GM12801 (cell line): Measurements from ENCODE around the gene PTMA.

Experiments
- CTCF ChIP-seq: IDR thresholded peaks from one replicate; pipeline ENCODE4 v1.5.1; 2011; ENCODE audit warnings: control low read depth; ENCODE audit not compliant: insufficient read length; ENCODE audit errors: extremely low read depth

The PTMA gene

GRCh38 chr2:231720987-231721966 is 13.0 kb downstream of the PTMA start:
- TF ChIP-seq CTCF, result no peak

GRCh38 chr2:231722721-231723307 is 14.5 kb downstream of the PTMA start:
- no peak for TF ChIP-seq CTCF

DNA sequence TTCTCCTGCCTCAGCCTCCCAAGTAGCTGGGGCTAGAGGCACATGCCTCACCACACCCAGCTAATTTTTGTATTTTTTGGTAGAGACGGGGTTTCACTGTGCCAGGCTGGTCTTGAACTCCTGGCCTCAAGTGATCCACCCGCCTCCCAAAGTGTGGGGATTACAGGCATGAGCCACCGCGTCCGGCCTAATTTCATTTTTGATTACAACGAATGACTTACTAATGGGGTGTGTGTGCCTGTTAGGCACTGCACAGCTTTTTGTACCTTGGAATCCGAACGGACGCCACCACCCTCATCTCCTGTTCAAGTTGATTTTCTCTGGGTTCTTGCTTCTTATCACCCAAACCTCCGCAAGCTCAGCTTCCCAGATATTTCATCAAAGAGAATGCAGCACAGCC is 17.2 kb downstream of the PTMA start:
- TF ChIP-seq CTCF, result no peak

DNA sequence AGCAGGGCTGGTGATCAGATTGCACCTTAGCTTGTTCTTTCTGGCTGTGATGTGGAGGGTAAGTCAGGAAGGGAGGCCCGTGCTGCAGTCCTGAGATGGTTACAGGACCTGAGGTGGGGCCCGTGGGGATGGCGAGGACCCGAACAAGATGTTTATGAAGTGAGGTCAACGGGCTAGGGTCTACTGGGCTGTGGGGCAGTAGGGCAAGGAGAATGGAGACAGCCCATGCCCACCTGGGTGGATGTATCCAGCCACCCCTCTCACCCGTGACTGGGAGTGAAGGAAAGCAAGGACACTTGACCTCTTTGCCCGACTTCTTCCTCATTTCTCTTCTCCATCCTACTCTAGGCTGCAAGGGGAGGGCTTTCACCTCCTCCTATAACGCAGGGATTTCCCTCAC is 18.0 kb downstream of the PTMA start:
- no peak for TF ChIP-seq CTCF

- no peak for TF ChIP-seq CTCF
Measured at GRCh38 chr2:231727621-231728020, 19.3 kb downstream of the PTMA start.

DNA sequence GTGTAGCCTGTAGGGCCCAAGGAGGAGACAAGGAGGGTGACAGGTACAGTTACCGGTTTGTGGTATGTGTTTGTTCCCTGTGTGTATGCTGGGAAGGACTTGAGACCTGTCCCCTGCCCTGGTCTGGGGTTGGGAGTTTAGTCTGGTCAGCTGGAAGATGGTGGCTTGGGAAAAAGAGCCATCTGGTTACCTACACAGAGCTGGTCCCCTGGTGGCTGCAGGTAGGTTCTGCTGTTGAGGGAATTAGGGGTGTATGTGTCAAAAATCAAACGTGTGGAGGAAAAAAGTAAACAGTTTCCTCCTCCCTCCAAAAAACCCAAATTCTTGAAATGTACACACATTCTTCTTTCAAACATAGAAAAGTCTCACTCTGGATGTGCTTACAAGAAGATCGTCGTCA is 24.3 kb downstream of the PTMA start:
- TF ChIP-seq CTCF, result no peak

DNA sequence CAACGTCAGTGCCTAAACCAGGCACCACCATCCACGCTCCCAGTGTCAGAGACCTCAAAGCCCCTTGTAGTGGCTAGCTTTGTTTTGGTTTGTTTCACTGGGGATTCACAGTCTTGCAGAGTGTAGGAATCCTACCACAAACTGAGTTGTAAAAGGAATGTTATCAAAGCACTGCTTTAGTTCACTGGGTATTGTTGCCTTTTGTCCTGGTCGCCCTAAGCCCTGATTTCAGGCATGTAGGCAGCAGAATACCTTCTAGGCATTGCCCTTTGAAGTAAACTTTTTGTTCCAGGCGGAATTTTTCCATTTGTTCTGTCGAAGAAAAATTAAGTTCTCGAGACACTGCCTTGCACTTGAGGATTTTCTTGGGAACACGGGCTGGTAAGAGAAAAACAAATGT is 29.4 kb downstream of the PTMA start:
- TF ChIP-seq CTCF, result no peak
